Transverse colon (tissue), 4 donors: ENCODE results near the gene ZCCHC9.

ENCODE experiments used
- EP300 ChIP-seq: sonication (generic); formaldehyde crosslinking; IDR thresholded peaks from one replicate; pipeline ENCODE4 v1.6.1; 2017; ENCODE audit warnings: antibody characterized with exemption, low read depth
- POLR2A ChIP-seq: fragments of 450-650 bp; IDR thresholded peaks from one replicate; pipeline ENCODE4 v1.6.1; 2016; ENCODE audit warnings: antibody characterized with exemption, mild to moderate bottlenecking, moderate library complexity
- POLR2AphosphoS5 ChIP-seq, 3 donors: sonication (generic); formaldehyde crosslinking; IDR thresholded peaks; one replicate each; pipeline ENCODE4 v1.6.1; 2016; ENCODE audit warnings: antibody characterized with exemption in 3 of 3
- TF ChIP-seq, protein P1 (sequence below), 5 experiments: fragments of 200-600 bp in 3 of 5; fragments of 450-650 bp in 2 of 5; sonication (generic) in 3 of 5; IDR thresholded peaks; 1 replicate in 2 of 5; 2 replicates in 3 of 5; pipeline ENCODE4 v1.5.1; 2016 to 2017; ENCODE audit warnings: antibody characterized with exemption in 5 of 5, inconsistent platforms in 3 of 5, mild to moderate bottlenecking in 2 of 5, moderate library complexity in 1 of 5

GRCh38 chr5:81313278-81313677 is 11.9 kb downstream of the ZCCHC9 start:
- TF ChIP-seq POLR2A (no peak), EP300 (no peak), POLR2AphosphoS5 (IDR thresholded peaks at IDR 0.05) (no peak)
- TF ChIP-seq, protein P1, sequence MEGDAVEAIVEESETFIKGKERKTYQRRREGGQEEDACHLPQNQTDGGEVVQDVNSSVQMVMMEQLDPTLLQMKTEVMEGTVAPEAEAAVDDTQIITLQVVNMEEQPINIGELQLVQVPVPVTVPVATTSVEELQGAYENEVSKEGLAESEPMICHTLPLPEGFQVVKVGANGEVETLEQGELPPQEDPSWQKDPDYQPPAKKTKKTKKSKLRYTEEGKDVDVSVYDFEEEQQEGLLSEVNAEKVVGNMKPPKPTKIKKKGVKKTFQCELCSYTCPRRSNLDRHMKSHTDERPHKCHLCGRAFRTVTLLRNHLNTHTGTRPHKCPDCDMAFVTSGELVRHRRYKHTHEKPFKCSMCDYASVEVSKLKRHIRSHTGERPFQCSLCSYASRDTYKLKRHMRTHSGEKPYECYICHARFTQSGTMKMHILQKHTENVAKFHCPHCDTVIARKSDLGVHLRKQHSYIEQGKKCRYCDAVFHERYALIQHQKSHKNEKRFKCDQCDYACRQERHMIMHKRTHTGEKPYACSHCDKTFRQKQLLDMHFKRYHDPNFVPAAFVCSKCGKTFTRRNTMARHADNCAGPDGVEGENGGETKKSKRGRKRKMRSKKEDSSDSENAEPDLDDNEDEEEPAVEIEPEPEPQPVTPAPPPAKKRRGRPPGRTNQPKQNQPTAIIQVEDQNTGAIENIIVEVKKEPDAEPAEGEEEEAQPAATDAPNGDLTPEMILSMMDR (IDR thresholded peaks at IDR 0.05): no peak
